ENCODE data around the gene MS4A13. TPM values are rescaled to one million over a fixed set of nuclear protein-coding genes. Genes with fewer than 3 reads are reported as not detected.
"Not testable (repeated sequence)": the region's sequence is repeated elsewhere in the genome, so short reads cannot be mapped to it uniquely, and the experiment has no call there.

Gene MS4A13, protein sequence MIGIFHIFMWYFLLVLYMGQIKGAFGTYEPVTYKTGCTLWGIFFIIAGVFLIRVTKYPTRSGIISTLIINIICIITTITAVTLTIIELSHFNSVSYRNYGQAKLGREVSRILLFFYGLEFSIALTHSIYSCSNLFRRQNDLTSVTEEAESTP
- not detected for total RNA-seq

DNA sequence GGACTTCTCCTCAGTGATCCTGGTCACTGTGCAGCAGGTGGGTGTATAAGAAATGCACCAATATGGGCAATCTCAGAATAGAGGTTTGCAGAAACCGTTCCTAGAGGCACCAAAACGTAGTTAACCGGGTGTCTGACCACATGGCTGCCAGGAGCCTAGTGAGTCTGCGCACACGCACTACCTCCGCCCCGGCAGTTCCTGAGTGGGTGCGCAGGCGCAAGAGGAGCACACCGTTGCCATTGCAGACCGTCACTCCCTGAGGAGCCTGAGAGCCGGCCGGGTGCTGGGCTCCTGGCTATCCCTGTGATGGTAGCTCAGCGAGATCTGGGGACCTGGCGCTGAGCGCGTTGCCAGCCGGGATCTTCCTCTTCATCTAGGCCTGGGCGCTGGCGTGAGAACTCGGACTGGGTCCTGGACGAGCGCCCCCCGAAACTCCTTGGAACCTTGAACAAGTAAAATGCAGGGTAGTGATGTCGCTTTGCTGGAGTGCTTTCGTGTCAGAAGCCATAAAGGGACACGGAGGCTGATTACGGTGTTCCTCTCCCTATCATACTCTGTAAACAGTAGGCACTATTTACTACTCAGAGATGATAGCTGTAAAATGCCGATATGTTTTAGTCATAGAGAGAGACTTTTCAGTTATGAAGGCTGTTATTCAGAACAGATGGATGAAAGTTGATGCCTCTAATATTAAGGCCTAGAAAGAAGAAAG, at the start of gene MS4A13:
TSS of gene MS4A13 (plus strand) at position 249 of the 712 bp plus-strand sequence. CDS start 2,692 bp downstream, outside the sequence.
- H3K27me3 Mint-ChIP-seq (ENCODE audit: low read depth) = peaks cover 31% of the 10 kb centered on the region
- ATAC-seq (no peak), DNase-seq (no peak)

DNA sequence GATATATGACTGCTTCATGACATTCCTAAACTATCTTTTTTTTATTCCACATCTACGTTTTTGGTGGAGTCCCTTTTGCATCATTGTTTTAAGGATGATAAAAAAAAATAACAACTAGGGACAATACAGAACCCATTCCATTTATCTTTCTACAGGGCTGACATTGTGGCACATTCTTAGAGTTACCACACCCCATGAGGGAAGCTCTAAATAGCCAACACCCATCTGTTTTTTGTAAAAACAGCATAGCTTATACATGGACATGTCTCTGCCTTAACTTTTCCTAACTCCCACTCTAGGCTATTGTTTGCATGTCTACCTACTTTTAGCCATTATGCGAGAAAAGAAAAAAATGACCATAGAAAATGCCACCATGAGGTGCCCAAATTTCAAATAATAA, 46.4 kb upstream of the MS4A13 start:
- H3K27me3 Mint-ChIP-seq (ENCODE audit: low read depth) = peaks cover 24% of the 10 kb centered on the region
- no peak overlapping the region for H3K4me3 Mint-ChIP-seq
- no peaks in the 10 kb centered on the region for H3K4me1 Mint-ChIP-seq (ENCODE audit: low read depth)
- ATAC-seq (no peak), DNase-seq (no peak)
- no peaks in the 10 kb centered on the region for H3K9me3 Mint-ChIP-seq
- H3K36me3 Mint-ChIP-seq (ENCODE audit: insufficient read depth) = peaks cover 3% of the 10 kb centered on the region

More for the DNA sequence above, at the start of gene MS4A13:
- Mint-ChIP-seq H3K4me3 (no peak within 1 kb of the TSS), H3K36me3 (ENCODE audit: insufficient read depth) (peaks cover 2% of the 10 kb centered on the region), H3K4me1 (ENCODE audit: low read depth) (no peaks in the 10 kb centered on the region), H3K9me3 (peaks cover 4% of the 10 kb centered on the region)

DNA sequence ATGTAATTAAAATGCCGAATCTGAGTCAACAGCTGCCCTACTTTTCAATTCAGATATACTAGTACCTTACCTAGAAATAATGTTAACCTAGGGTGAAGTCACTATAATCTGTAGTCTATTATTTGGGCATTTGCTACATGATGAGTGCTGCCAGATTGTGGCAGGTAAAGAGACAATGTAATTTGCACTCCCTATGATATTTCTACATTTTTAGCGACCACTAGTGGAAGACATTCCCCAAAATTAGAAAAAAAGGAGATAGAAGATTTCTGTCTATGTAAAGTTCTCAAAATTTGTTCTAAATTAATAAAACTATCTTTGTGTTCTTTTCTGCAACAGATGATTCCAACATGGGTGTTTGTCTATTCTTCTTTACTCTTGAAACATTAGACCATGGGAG, 45.5 kb upstream of the MS4A13 start:
- no peak for DNase-seq
- Mint-ChIP-seq H3K27me3 (ENCODE audit: low read depth) (peaks cover 22% of the 10 kb centered on the region), H3K9me3 (no peaks in the 10 kb centered on the region), H3K4me1 (ENCODE audit: low read depth) (no peaks in the 10 kb centered on the region), H3K36me3 (ENCODE audit: insufficient read depth) (peaks cover 3% of the 10 kb centered on the region), H3K4me3 (no peak overlapping the region)
- no peak for ATAC-seq

DNA sequence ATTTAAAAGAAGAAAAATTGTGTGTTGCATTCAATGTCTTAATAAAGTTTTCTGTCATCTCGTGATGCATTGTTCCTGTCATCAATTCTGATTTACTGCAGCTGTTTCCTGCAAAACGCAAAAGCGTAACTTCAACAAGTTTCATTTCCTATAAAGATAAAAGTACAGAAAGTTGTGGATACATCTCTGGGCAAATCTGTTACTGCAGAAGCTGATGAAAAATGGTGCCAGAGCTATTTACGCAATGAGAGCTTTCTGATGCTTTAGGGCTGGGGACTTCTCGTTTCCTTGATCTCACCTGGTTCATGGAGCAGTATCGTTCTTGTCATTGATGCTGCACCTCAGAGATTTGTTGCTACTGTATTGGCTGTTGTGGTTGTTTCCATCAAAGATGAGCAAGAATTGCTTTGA, 38.2 kb upstream of the MS4A13 start:
- peaks cover 3% of the 10 kb centered on the region for H3K27me3 Mint-ChIP-seq (ENCODE audit: low read depth)

DNA sequence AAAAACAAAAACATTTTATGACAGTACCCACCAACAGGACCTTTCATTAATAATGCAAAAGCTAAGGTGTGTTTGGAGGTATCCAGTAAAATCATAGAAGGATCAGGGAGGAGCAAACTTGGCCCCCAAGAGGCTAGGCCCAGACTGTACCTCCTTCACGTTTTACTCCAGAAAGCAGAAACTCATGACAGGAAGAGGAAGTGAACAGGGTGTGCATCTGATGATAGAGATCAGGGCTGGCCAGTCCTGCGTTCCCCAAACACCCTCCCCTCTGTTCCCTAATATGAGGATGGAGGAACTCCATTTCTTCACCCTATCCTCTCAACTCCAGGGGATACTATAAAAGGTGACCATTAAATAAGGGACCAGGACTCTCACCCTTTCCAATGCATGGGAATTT, 32.8 kb upstream of the MS4A13 start:
- Mint-ChIP-seq H3K36me3 (ENCODE audit: insufficient read depth) (no peaks in the 10 kb centered on the region), H3K27me3 (ENCODE audit: low read depth) (no peaks in the 10 kb centered on the region), H3K4me1 (ENCODE audit: low read depth) (peaks cover 5% of the 10 kb centered on the region), H3K9me3 (no peaks in the 10 kb centered on the region), H3K4me3 (no peak overlapping the region)
- DNase-seq (no peak), ATAC-seq (no peak)

More for the DNA sequence above, 38.2 kb upstream of the MS4A13 start:
- DNase-seq (no peak), ATAC-seq (no peak)
- no peaks in the 10 kb centered on the region for H3K9me3 Mint-ChIP-seq
- no peak overlapping the region for H3K4me3 Mint-ChIP-seq
- peaks cover 2% of the 10 kb centered on the region for H3K4me1 Mint-ChIP-seq (ENCODE audit: low read depth)
- H3K36me3 Mint-ChIP-seq (ENCODE audit: insufficient read depth) = peaks cover 3% of the 10 kb centered on the region

DNA sequence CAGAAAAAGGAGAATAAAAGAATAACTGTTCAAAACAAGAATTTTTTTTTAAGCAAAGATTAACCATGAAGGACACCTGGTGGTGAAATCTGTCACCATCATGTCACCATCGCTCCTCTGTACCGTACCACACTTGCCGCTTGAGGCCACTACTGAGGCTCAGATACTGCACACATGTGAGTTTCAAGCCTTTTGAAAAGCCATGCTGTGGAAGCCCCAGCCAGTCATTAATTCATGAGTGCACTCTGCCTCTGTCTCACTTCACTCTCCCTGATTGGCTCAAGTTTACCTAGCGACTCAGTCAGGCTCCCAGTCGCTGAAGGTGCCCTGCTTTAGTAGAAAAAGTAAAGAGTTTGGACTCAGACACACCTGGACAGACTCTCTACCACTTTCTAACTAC, 29.2 kb upstream of the MS4A13 start:
- Mint-ChIP-seq H3K9me3 (no peaks in the 10 kb centered on the region), H3K27me3 (ENCODE audit: low read depth) (peaks cover 4% of the 10 kb centered on the region), H3K36me3 (ENCODE audit: insufficient read depth) (no peaks in the 10 kb centered on the region), H3K4me3 (no peak overlapping the region), H3K4me1 (ENCODE audit: low read depth) (peaks cover 5% of the 10 kb centered on the region)
- ATAC-seq (no peak), DNase-seq (no peak)

DNA sequence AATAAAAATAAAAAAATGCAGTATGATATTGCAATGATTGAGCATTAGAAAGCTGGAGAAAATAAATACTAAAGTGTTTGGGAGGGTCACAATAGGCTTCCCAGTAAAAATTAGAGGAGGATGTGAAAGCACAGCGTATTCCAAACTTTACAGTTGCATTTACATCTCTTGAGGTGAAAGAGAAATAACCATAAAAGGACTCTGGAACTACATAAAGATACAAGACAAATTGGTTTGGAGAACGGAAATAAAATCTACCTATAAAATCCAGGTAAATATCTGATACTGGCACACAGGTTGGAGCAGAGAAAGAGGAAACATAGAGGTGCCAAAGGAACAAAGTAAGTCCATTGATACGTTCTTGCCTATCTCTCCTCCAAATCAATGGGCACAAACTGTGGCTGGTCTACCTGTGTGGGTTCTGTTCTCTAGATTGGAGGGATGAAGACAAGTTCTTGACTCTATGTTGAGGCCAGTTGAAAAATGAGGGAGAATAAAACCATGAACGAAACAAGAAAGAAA, 22.6 kb upstream of the MS4A13 start, which contains the start of gene MS4A12:
TSS of gene MS4A12 (plus strand) at position 291 of the 522 bp plus-strand sequence. CDS start 4,541 bp downstream, outside the sequence.
- ATAC-seq = no peak
- peaks cover 23% of the 10 kb centered on the region for H3K27me3 Mint-ChIP-seq (ENCODE audit: low read depth)
- no peaks in the 10 kb centered on the region for H3K4me1 Mint-ChIP-seq (ENCODE audit: low read depth)
- no peak within 1 kb of the TSS for H3K4me3 Mint-ChIP-seq
- DNase-seq = no peak
- H3K36me3 Mint-ChIP-seq (ENCODE audit: insufficient read depth) = no peaks in the 10 kb centered on the region
- no peaks in the 10 kb centered on the region for H3K9me3 Mint-ChIP-seq

DNA sequence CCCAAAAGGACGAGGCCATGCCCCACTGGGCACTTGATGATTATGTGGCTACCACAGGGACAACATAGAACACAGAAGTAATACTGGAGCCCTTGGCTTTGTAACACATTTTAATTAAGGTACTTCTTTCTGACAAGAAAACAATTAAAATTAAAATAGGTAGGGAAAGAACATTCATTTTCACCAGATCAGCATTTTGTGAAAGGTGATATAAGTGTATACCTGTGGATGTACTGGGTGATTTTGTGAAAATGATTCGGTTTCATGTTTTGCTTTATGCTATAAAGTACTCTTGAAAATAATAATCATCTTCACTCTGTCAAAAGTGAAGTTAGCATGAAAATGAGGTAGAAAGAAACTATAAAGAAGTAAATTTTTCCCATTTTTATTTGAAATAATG, 21.7 kb upstream of the MS4A13 start:
- Mint-ChIP-seq H3K36me3 (ENCODE audit: insufficient read depth) (no peaks in the 10 kb centered on the region), H3K4me3 (no peak overlapping the region), H3K9me3 (no peaks in the 10 kb centered on the region), H3K4me1 (ENCODE audit: low read depth) (no peaks in the 10 kb centered on the region), H3K27me3 (ENCODE audit: low read depth) (peaks cover 27% of the 10 kb centered on the region)
- no peak for ATAC-seq
- DNase-seq = no peak

DNA sequence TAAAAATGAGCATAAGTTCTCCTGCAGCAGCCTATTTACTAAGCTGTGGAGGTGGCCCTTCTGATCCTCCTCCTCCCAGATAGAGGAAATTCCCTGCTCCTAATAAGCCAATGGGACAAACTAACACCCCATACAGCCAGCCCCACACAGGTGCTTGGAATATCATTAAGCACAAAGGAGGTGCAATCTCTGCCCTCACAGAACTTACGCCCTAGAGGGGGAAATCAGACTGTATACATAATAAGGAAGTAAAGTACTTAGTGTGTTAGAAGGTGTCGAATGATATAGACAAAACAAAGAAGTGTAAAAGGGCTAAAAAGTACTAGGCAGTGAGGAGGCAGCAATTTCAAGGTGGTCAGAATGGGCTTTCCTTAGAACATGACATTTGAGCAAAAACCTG, 16.8 kb upstream of the MS4A13 start:
- Mint-ChIP-seq H3K9me3 (no peaks in the 10 kb centered on the region), H3K4me1 (ENCODE audit: low read depth) (peaks cover 3% of the 10 kb centered on the region)
- ATAC-seq = no peak

DNA sequence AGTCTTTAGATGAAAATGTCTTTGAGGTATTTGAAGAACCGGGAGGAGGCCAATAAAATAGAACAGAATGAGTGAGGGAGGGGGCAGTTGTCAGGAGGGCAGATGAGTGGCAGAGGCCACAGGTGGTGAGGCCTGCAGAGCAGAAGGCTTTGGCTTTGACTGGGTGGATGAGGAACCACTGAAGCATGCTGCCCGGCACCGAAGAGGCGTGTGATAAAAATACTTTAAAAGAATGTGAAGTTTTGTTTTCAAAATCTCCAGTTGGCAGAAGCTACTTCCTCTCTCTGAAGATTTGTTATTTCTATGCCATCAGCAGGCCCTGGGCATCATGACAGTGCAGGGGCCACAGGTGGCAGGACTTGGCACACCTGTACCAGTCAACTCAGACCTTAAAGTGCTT, 16.3 kb upstream of the MS4A13 start:
- Mint-ChIP-seq H3K36me3 (ENCODE audit: insufficient read depth) (no peaks in the 10 kb centered on the region), H3K4me3 (no peak overlapping the region), H3K4me1 (ENCODE audit: low read depth) (peaks cover 3% of the 10 kb centered on the region), H3K27me3 (ENCODE audit: low read depth) (peaks cover 23% of the 10 kb centered on the region), H3K9me3 (no peaks in the 10 kb centered on the region)
- no peak for DNase-seq
- peak in 1 of 2 donors; percentile 46 for ATAC-seq

More for the DNA sequence above, 16.8 kb upstream of the MS4A13 start:
- H3K27me3 Mint-ChIP-seq (ENCODE audit: low read depth) = peaks cover 23% of the 10 kb centered on the region
- H3K36me3 Mint-ChIP-seq (ENCODE audit: insufficient read depth) = no peaks in the 10 kb centered on the region
- no peak for DNase-seq
- H3K4me3 Mint-ChIP-seq = no peak overlapping the region

DNA sequence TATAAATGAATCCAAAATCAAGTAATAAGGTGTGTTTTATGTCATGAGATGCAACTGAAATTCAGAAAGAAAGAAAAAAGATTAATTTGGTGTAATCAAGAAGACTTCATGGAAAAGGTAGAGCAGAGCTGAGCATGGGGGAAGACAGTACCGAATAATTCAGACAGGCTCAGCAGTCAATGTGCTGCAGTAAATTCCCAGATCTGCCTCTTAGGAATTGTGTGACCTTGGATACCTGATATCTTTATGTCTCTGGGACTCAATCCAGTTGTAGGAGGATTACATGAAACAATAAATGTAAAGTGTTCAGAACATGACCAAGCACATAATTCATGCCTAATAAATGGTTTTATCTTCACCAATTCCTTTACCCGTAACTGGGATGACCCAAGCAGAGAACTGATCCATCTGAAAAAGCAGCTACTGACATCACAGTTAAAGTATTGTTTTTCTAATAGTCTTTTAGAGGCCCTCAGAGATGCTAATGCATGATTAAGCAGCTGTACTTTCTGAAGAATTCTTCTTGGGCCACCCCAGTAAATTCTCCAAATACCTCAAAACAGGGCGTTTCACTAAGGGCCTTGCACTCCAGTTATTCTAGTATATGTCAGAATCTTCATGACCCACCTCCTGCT, 14.8 kb upstream of the MS4A13 start:
- H3K36me3 Mint-ChIP-seq (ENCODE audit: insufficient read depth) = no peaks in the 10 kb centered on the region
- H3K27me3 Mint-ChIP-seq (ENCODE audit: low read depth) = peaks cover 20% of the 10 kb centered on the region
- H3K4me3 Mint-ChIP-seq = no peak overlapping the region
- ATAC-seq (no peak), DNase-seq (no peak)
- no peaks in the 10 kb centered on the region for H3K9me3 Mint-ChIP-seq
- H3K4me1 Mint-ChIP-seq (ENCODE audit: low read depth) = peaks cover 15% of the 10 kb centered on the region

DNA sequence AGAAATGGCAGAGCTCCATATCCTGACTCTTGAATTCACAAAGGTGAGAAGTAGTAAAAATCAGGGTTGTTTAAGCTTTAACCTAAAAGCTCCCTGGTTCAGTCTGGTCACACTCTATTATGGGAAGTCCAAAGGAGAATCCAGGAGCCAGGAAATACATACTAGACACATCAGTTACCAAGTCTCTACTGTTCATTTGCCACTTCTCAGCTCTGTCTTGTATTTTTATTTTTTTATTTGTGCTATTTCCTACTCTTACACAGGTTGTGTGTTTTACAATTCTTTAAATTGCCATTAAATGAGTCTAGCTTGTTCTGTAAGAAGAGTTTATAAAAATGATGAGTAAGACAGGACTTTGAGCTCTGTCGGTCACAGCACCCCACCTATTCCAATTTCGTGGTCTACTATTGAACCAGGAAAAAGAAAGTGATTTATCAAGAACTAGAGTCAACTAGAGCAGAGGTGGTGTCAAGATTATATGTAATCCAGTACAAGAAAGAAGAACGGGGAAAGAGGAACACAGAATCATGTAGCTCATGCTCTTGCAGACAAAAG, 12.9 kb upstream of the MS4A13 start:
- no peak for ATAC-seq
- no peak for DNase-seq
- Mint-ChIP-seq H3K27me3 (ENCODE audit: low read depth) (peaks cover 15% of the 10 kb centered on the region), H3K4me3 (no peak overlapping the region), H3K4me1 (ENCODE audit: low read depth) (peaks cover 15% of the 10 kb centered on the region), H3K9me3 (peaks cover 4% of the 10 kb centered on the region), H3K36me3 (ENCODE audit: insufficient read depth) (no peaks in the 10 kb centered on the region)

DNA sequence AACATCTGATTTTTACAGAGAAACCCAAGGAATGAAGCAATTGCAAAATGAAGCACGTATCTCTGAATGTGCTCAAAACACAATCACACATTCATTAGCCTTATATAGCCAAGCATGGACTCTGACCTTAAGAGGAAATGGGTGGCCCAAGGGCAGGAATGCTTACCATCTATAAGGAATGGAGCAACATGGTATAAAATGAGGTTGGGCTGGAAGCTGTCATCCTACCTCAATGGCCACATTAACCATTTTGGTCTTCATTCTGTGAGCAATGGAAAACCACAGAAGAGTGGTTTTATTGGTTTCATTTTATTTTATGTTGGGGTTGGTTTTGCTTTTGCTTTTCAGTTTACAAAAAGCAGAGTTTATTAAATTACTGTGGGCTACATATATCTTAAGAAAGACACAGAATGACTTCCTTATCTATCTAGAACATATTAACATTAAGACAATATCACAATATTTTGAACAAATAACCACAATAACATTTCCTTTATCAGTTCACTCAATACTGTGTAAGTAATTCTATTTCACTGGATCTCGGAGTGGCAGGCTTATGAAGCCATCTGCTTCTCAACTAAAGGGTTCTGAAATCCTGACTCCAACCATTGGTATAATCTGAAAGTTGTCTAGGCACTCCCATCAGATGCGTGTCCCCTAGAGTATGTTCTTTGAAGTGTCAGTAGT, 10.8 kb upstream of the MS4A13 start:
- ATAC-seq = peak; percentile 69 to 82
- DNase-seq = no peak
- Mint-ChIP-seq H3K27me3 (ENCODE audit: low read depth) (peaks cover 10% of the 10 kb centered on the region), H3K36me3 (ENCODE audit: insufficient read depth) (no peaks in the 10 kb centered on the region), H3K4me3 (no peak overlapping the region), H3K9me3 (peaks cover 4% of the 10 kb centered on the region), H3K4me1 (ENCODE audit: low read depth) (peaks cover 13% of the 10 kb centered on the region)

DNA sequence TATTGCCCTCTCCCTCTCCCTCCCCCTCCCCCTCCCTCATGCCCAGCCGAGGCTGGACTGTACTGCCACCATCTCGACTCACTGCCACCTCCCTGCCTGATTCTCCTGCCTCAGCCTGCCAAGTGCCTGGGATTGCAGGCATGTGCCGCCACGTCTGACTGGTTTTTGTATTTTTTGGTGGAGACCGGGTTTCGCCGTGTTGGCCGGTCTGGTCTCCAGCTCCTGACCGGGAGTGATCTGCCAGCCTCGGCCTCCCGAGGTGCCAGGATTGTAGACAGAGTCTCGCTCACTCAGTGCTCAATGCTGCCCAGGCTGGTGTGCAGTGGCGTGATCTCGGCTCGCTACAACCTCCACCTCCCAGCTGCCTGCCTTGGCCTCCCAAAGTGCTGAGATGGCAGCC, 5.6 kb upstream of the MS4A13 start:
- H3K9me3 Mint-ChIP-seq; H3K4me3 Mint-ChIP-seq; H3K36me3 Mint-ChIP-seq (ENCODE audit: insufficient read depth); H3K4me1 Mint-ChIP-seq (ENCODE audit: low read depth); ATAC-seq; DNase-seq: not testable (repeated sequence)
- H3K27me3 Mint-ChIP-seq (ENCODE audit: low read depth) = peaks cover 16% of the 10 kb centered on the region
